Right lung (tissue), 5 donors: ENCODE measurements around the gene SPECC1L. TPM values are rescaled to one million over a fixed set of nuclear protein-coding genes. Genes with fewer than 3 reads are reported as not detected.

Experiments used
- DNase-seq, 2 donors: peaks; one replicate each; pipeline ENCODE4 v3.0.0-alpha.2; 2013
- polyA plus RNA-seq, 5 donors: library from polyadenylated mRNA; unstranded; fragments of 120-200 nt; gene quantifications; one replicate each; pipeline versions ENCODE4 v1.2.1 to v1.2.3, GENCODE V29; 2013; ENCODE audit warnings: inconsistent platforms in 1 of 5, low replicate concordance in 1 of 5; ENCODE audit not compliant: insufficient read length in 5 of 5, insufficient read depth in 1 of 5

Gene SPECC1L
- polyA plus RNA-seq, 5 donors: 66.3 to 90.2 (median 81.6) TPM

- no peak for DNase-seq
Measured at GRCh38 chr22:24355574-24355973, 84.9 kb downstream of the SPECC1L start.

- no peak for DNase-seq
Measured at GRCh38 chr22:24357547-24357946, 86.9 kb downstream of the SPECC1L start.

GRCh38 chr22:24358105-24358836 is 87.6 kb downstream of the SPECC1L start:
- no peak for DNase-seq

GRCh38 chr22:24359452-24360120 is 89.0 kb downstream of the SPECC1L start:
- DNase-seq: peak in 1 of 2 donors; percentile 4

- no peak for DNase-seq
Measured at GRCh38 chr22:24361976-24362646, 91.5 kb downstream of the SPECC1L start.

- DNase-seq: no peak
Measured at GRCh38 chr22:24363243-24363642, 92.6 kb downstream of the SPECC1L start.

GRCh38 chr22:24366701-24367100 is 96.1 kb downstream of the SPECC1L start:
- DNase-seq: no peak

GRCh38 chr22:24367841-24368240 is 97.2 kb downstream of the SPECC1L start:
- DNase-seq: no peak

- no peak for DNase-seq
Measured at GRCh38 chr22:24370401-24370800, 99.8 kb downstream of the SPECC1L start.

GRCh38 chr22:24376002-24376401 is 105.4 kb downstream of the SPECC1L start:
- DNase-seq: no peak

GRCh38 chr22:24376586-24376985 is 106.0 kb downstream of the SPECC1L start:
- DNase-seq: no peak

GRCh38 chr22:24379536-24379935 is 108.9 kb downstream of the SPECC1L start:
- DNase-seq: no peak

GRCh38 chr22:24380220-24380904 is 109.7 kb downstream of the SPECC1L start:
- DNase-seq: no peak

- no peak for DNase-seq
Measured at GRCh38 chr22:24380905-24381230, 110.2 kb downstream of the SPECC1L start.

- DNase-seq: no peak
Measured at GRCh38 chr22:24383061-24383460, 112.4 kb downstream of the SPECC1L start.

GRCh38 chr22:24384131-24384530 is 113.5 kb downstream of the SPECC1L start:
- no peak for DNase-seq

- peak; percentile 53 to 54 for DNase-seq
Measured at GRCh38 chr22:24386937-24387471, 116.4 kb downstream of the SPECC1L start.

GRCh38 chr22:24389680-24390079 is 119.0 kb downstream of the SPECC1L start:
- no peak for DNase-seq

- no peak for DNase-seq
Measured at GRCh38 chr22:24390156-24390555, 119.5 kb downstream of the SPECC1L start.

- no peak for DNase-seq
Measured at GRCh38 chr22:24390576-24390975, 119.9 kb downstream of the SPECC1L start.

- no peak for DNase-seq
Measured at GRCh38 chr22:24391836-24392217, 121.2 kb downstream of the SPECC1L start.
